PC-3 (cell line): Measurements from ENCODE around the gene GTF2F2. TPM values are rescaled to one million over a fixed set of nuclear protein-coding genes. Genes with fewer than 3 reads are reported as not detected.

Source experiments
- ATAC-seq: fragments of 200-7000 bp; cut with Tn5 transposase; 2 replicates; pipeline ENCODE4 v1.9.1; 2020; ENCODE audit warnings: mild to moderate bottlenecking, moderate library complexity
- BruUV-seq: library from RNA; stranded (reverse); fragments of 400-500 nt; replicated peaks from 2 replicates; lab custom pipeline; 2021; lab: Mats Ljungman, UMichigan
- CTCF ChIA-PET: fragments of 300-600 bp; sonication (Branson Sonifier 250); formaldehyde crosslinking; loops from one replicate; lab custom pipeline; 2022; ENCODE audit warnings: antibody characterized with exemption; lab: Charles Lee
- POLR2A ChIA-PET: fragments of 300-600 bp; sonication (Branson Sonifier 250); formaldehyde crosslinking; loops from one replicate; lab custom pipeline; 2022; ENCODE audit warnings: antibody characterized with exemption; ENCODE audit not compliant: unreplicated experiment; lab: Charles Lee
- DNase-seq: peaks from one replicate; pipeline ENCODE4 v3.0.0-alpha.2; 2015
- H2AFZ ChIP-seq: fragments of 300-600 bp; sonication (generic); 2 replicates; pipeline ENCODE4 v1.6.0; 2016; ENCODE audit warnings: antibody characterized with exemption, low read length
- H3F3A ChIP-seq: fragments of 300-600 bp; sonication (generic); one replicate; pipeline ENCODE4 v1.6.0; 2017; ENCODE audit warnings: antibody characterized with exemption, low read length, control low read depth, mild to moderate bottlenecking; ENCODE audit not compliant: unreplicated experiment
- H3K27ac ChIP-seq: fragments of 300-600 bp; sonication (generic); 2 replicates; pipeline ENCODE4 v1.5.1; 2016; ENCODE audit warnings: mild to moderate bottlenecking, low read length
- H3K27me3 ChIP-seq: fragments of 300-600 bp; sonication (generic); 2 replicates; pipeline ENCODE4 v1.6.1; 2016; ENCODE audit warnings: low read length, mixed read lengths
- H3K36me3 ChIP-seq: fragments of 300-600 bp; sonication (generic); 2 replicates; pipeline ENCODE4 v1.6.1; 2016; ENCODE audit warnings: low read depth, mixed run types, low read length, mixed read lengths
- H3K4me1 ChIP-seq: fragments of 300-600 bp; sonication (generic); 2 replicates; pipeline ENCODE4 v1.5.1; 2016; ENCODE audit warnings: low read length; ENCODE audit not compliant: insufficient read depth
- H3K4me2 ChIP-seq: fragments of 300-600 bp; sonication (generic); 2 replicates; pipeline ENCODE4 v1.6.0; 2016; ENCODE audit warnings: low read length
- H3K4me3 ChIP-seq: fragments of 300-600 bp; sonication (generic); 2 replicates; pipeline ENCODE4 v1.5.1; 2016; ENCODE audit warnings: mild to moderate bottlenecking, low read length, mixed read lengths
- H3K79me2 ChIP-seq: fragments of 300-600 bp; sonication (generic); 2 replicates; pipeline ENCODE4 v1.6.1; 2017; ENCODE audit warnings: low read length, mixed read lengths
- H3K9ac ChIP-seq: fragments of 300-600 bp; sonication (generic); 2 replicates; pipeline ENCODE4 v1.6.0; 2016; ENCODE audit warnings: mild to moderate bottlenecking, low read length
- H3K9me2 ChIP-seq: fragments of 300-600 bp; sonication (generic); replicated peaks from 2 replicates; pipeline ENCODE4 v1.6.1; 2016; ENCODE audit warnings: mixed run types, low read length, mixed read lengths
- H3K9me3 ChIP-seq: fragments of 300-600 bp; sonication (generic); 2 replicates; pipeline ENCODE4 v1.6.1; 2016; ENCODE audit warnings: low read length, mixed read lengths
- H4K20me1 ChIP-seq: fragments of 300-600 bp; sonication (generic); 2 replicates; pipeline ENCODE4 v1.6.1; 2016; ENCODE audit warnings: low read length, mixed read lengths
- EZH2 ChIP-seq: fragments of 300-600 bp; sonication (generic); IDR thresholded peaks from one replicate; pipeline ENCODE4 v1.6.1; 2017; ENCODE audit warnings: antibody characterized with exemption, mild to moderate bottlenecking, low read length; ENCODE audit not compliant: unreplicated experiment
- EZH2phosphoT487 ChIP-seq: fragments of 300-600 bp; sonication (generic); IDR thresholded peaks from 2 replicates; pipeline ENCODE4 v1.6.1; 2018; ENCODE audit warnings: mild to moderate bottlenecking, antibody characterized with exemption, low read length, borderline replicate concordance
- intact Hi-C: fragments of 100-400 bp; cut with micrococcal nuclease; formaldehyde crosslinking; loops from 2 replicates; pipeline ENCODE4 v1.9.0; 2023
- total RNA-seq: library from RNA; depleted of rRNA; stranded (reverse); fragments of >200 nt; gene quantifications from 2 replicates; pipeline ENCODE4 v1.2.3, GENCODE V29; 2014
- TF ChIP-seq, protein P1 (sequence below): fragments of 300-600 bp; sonication (generic); conservative IDR thresholded peaks from 2 replicates; pipeline ENCODE4 v1.5.1; 2017; ENCODE audit warnings: antibody characterized with exemption, low read depth, mild to moderate bottlenecking, low read length

The GTF2F2 gene
- total RNA-seq, 1 experiment from 2014 or later = 28.3 TPM

GRCh38 chr13:45178349-45179162, 58.2 kb downstream of the GTF2F2 start:
- no peak overlapping the region for H2AFZ ChIP-seq
- H3K9ac ChIP-seq = no peak overlapping the region
- H3K79me2 ChIP-seq = peaks cover 81% of the 10 kb centered on the region
- ChIA-PET CTCF (no interaction called here), POLR2A (no interaction called here)
- ATAC-seq = peak; percentile 29; the same call in 1 of the 2 replicates
- H3K4me2 ChIP-seq = no peak overlapping the region
- intact Hi-C loops = no loop called here
- peaks cover 35% of the 10 kb centered on the region for H3K4me1 ChIP-seq
- TF ChIP-seq EZH2phosphoT487 (no peak), EZH2 (no peak)
- TF ChIP-seq, protein P1, sequence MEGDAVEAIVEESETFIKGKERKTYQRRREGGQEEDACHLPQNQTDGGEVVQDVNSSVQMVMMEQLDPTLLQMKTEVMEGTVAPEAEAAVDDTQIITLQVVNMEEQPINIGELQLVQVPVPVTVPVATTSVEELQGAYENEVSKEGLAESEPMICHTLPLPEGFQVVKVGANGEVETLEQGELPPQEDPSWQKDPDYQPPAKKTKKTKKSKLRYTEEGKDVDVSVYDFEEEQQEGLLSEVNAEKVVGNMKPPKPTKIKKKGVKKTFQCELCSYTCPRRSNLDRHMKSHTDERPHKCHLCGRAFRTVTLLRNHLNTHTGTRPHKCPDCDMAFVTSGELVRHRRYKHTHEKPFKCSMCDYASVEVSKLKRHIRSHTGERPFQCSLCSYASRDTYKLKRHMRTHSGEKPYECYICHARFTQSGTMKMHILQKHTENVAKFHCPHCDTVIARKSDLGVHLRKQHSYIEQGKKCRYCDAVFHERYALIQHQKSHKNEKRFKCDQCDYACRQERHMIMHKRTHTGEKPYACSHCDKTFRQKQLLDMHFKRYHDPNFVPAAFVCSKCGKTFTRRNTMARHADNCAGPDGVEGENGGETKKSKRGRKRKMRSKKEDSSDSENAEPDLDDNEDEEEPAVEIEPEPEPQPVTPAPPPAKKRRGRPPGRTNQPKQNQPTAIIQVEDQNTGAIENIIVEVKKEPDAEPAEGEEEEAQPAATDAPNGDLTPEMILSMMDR = no peak
- no peaks in the 10 kb centered on the region for H4K20me1 ChIP-seq
- no peak overlapping the region for H3K4me3 ChIP-seq
- no peaks in the 10 kb centered on the region for H3K9me3 ChIP-seq
- H3K36me3 ChIP-seq = no peaks in the 10 kb centered on the region
- peak; percentile 39 for DNase-seq
- H3K9me2 ChIP-seq = no peaks in the 10 kb centered on the region
- BruUV-seq = no TSS peak
- no peak overlapping the region for H3K27ac ChIP-seq
- H3K27me3 ChIP-seq = no peaks in the 10 kb centered on the region
- no peaks in the 10 kb centered on the region for H3F3A ChIP-seq

DNA sequence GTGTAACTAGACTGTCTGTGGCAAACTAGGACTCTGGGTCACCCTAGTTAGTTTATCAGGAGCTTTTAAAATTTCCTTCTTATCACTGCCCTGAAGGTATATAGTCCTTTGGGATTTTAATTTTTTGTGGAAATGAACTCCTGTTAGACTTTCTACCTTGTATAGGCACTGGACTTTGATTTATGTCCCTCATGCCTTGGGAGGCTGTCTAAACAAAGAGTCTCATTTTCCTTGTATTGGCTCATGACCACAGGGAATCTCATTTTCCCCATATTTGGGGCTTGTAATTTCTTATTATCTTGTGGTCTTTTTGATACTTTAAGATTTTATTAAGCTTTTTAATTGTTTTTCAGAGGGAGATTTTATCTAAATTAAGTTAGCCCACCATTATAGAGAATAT, 59.1 kb downstream of the GTF2F2 start:
- H3K27me3 ChIP-seq = no peaks in the 10 kb centered on the region
- H3K27ac ChIP-seq = no peak overlapping the region
- ATAC-seq (no peak), DNase-seq (no peak)
- no peak overlapping the region for H3K9ac ChIP-seq
- peaks cover 76% of the 10 kb centered on the region for H3K79me2 ChIP-seq
- TF ChIP-seq EZH2phosphoT487 (no peak), EZH2 (no peak)
- TF ChIP-seq, protein P1 = no peak
- no peaks in the 10 kb centered on the region for H3K9me3 ChIP-seq
- no peaks in the 10 kb centered on the region for H4K20me1 ChIP-seq
- no TSS peak for BruUV-seq
- no peak overlapping the region for H2AFZ ChIP-seq
- peaks cover 35% of the 10 kb centered on the region for H3K4me1 ChIP-seq
- H3K9me2 ChIP-seq = no peaks in the 10 kb centered on the region
- intact Hi-C loops = no loop called here
- CTCF ChIA-PET = no interaction called here
- no peak overlapping the region for H3K4me3 ChIP-seq
- H3F3A ChIP-seq = no peaks in the 10 kb centered on the region
- no peaks in the 10 kb centered on the region for H3K36me3 ChIP-seq
- H3K4me2 ChIP-seq = no peak overlapping the region
- POLR2A ChIA-PET = no interaction called here

- Histone ChIP-seq H4K20me1 (no peaks in the 10 kb centered on the region), H3K4me1 (peaks cover 35% of the 10 kb centered on the region), H2AFZ (no peak overlapping the region), H3K9me3 (no peaks in the 10 kb centered on the region), H3K9me2 (no peaks in the 10 kb centered on the region), H3K4me3 (no peak overlapping the region), H3F3A (no peaks in the 10 kb centered on the region), H3K27me3 (no peaks in the 10 kb centered on the region), H3K27ac (no peak overlapping the region), H3K4me2 (no peak overlapping the region), H3K36me3 (no peaks in the 10 kb centered on the region), H3K79me2 (peaks cover 77% of the 10 kb centered on the region), H3K9ac (no peak overlapping the region)
- ChIA-PET CTCF (no interaction called here), POLR2A (no interaction called here)
- TF ChIP-seq, protein P1 = no peak
- TF ChIP-seq EZH2phosphoT487 = no peak
- no peak for TF ChIP-seq EZH2
- ATAC-seq = no peak
- intact Hi-C loops = no loop called here
- no TSS peak for BruUV-seq
- no peak for DNase-seq
Observed at GRCh38 chr13:45180303-45180702, 60.0 kb downstream of the GTF2F2 start.
